ENCODE measurements around the gene ZNF205.
"Not testable (repeated sequence)": the region's sequence is repeated elsewhere in the genome, so short reads cannot be mapped to it uniquely, and the experiment has no call there.

The ZNF205 gene

GRCh38 chr16:3131755-3132377 lies 19.5 kb downstream of the ZNF205 start:
- DNase-seq (ENCODE audit: low spot score): peak; percentile 71

GRCh38 chr16:3133844-3134243 lies 21.5 kb downstream of the ZNF205 start:
- DNase-seq (ENCODE audit: low spot score): no peak

- DNase-seq (ENCODE audit: low spot score): peak; percentile 97
Measured at GRCh38 chr16:3134338-3135125, 22.1 kb downstream of the ZNF205 start, which contains the start of gene ZNF213. TSS of gene ZNF213 (plus strand) at chr16:3135029. CDS start at chr16:3137281, 2,252 bp downstream.

- no peak for DNase-seq (ENCODE audit: low spot score)
Measured at GRCh38 chr16:3135126-3135715, 22.8 kb downstream of the ZNF205 start.

- no peak for DNase-seq (ENCODE audit: low spot score)
Measured at GRCh38 chr16:3137267-3137666, 24.9 kb downstream of the ZNF205 start.

- no peak for DNase-seq (ENCODE audit: low spot score)
Measured at GRCh38 chr16:3138342-3138741, 26.0 kb downstream of the ZNF205 start.

GRCh38 chr16:3138823-3139426 lies 26.5 kb downstream of the ZNF205 start:
- no peak for DNase-seq (ENCODE audit: low spot score)

GRCh38 chr16:3139561-3139960 lies 27.2 kb downstream of the ZNF205 start:
- DNase-seq (ENCODE audit: low spot score): not testable (repeated sequence)

GRCh38 chr16:3140603-3141427 lies 28.4 kb downstream of the ZNF205 start:
- no peak for DNase-seq (ENCODE audit: low spot score)

- DNase-seq (ENCODE audit: low spot score): no peak
Measured at GRCh38 chr16:3141781-3142311, 29.5 kb downstream of the ZNF205 start.

GRCh38 chr16:3142327-3142726 lies 29.9 kb downstream of the ZNF205 start:
- DNase-seq (ENCODE audit: low spot score): no peak

GRCh38 chr16:3142770-3143169 lies 30.4 kb downstream of the ZNF205 start:
- DNase-seq (ENCODE audit: low spot score): no peak

- DNase-seq (ENCODE audit: low spot score): no peak
Measured at GRCh38 chr16:3143189-3143588, 30.8 kb downstream of the ZNF205 start.

- no peak for DNase-seq (ENCODE audit: low spot score)
Measured at GRCh38 chr16:3143598-3144320, 31.4 kb downstream of the ZNF205 start.

GRCh38 chr16:3144321-3144983 lies 32.1 kb downstream of the ZNF205 start:
- no peak for DNase-seq (ENCODE audit: low spot score)

- DNase-seq (ENCODE audit: low spot score): no peak
Measured at GRCh38 chr16:3145151-3145550, 32.8 kb downstream of the ZNF205 start.

- DNase-seq (ENCODE audit: low spot score): no peak
Measured at GRCh38 chr16:3145660-3146059, 33.3 kb downstream of the ZNF205 start.

- no peak for DNase-seq (ENCODE audit: low spot score)
Measured at GRCh38 chr16:3147046-3147756, 34.8 kb downstream of the ZNF205 start.

- DNase-seq (ENCODE audit: low spot score): no peak
Measured at GRCh38 chr16:3147757-3148104, 35.3 kb downstream of the ZNF205 start.

Data from ecto neural progenitor cell (in vitro differentiated cells).